Neural progenitor cell (in vitro differentiated cells): ENCODE data around the gene IL25.

Source experiments
- CTCF ChIP-seq: fragments of 200-600 bp; sonication (generic); IDR thresholded peaks from 2 replicates; pipeline ENCODE4 v1.5.1; 2017; ENCODE audit warnings: antibody characterized with exemption, mild to moderate bottlenecking
- EZH2phosphoT487 ChIP-seq: fragments of 200-600 bp; sonication (generic); IDR thresholded peaks from 2 replicates; pipeline ENCODE4 v1.6.1; 2017; ENCODE audit warnings: antibody characterized with exemption

GRCh38 chr14:23387916-23388882, 15.6 kb downstream of the IL25 start:
- TF ChIP-seq CTCF, result no peak
- no peak for TF ChIP-seq EZH2phosphoT487
